MCF 10A (cell line): Measurements from ENCODE around the gene KCNH1. TPM values are rescaled to one million over a fixed set of nuclear protein-coding genes. Genes with fewer than 3 reads are reported as not detected.

Experiments used
- Bru-seq: library from RNA; stranded (reverse); fragments of 400-500 nt; gene quantifications from one replicate; lab custom pipeline; 2021; lab: Mats Ljungman, UMichigan
- BruChase-seq, 2 experiments: library from RNA; stranded (reverse); fragments of 400-500 nt; gene quantifications; one replicate each; lab custom pipeline; 2021; lab: Mats Ljungman, UMichigan
- BruUV-seq: library from RNA; stranded (reverse); fragments of 400-500 nt; replicated peaks from 2 replicates; lab custom pipeline; 2021; lab: Mats Ljungman, UMichigan
- CTCF ChIA-PET: fragments of 300-600 bp; sonication (Branson Sonifier 250); formaldehyde crosslinking; extraction: SDS; loops from one replicate; lab custom pipeline; 2021; ENCODE audit warnings: antibody characterized with exemption, inconsistent platforms; lab: Yijun Ruan, JAX
- POLR2A ChIA-PET: fragments of 300-600, 350-650 bp; sonication (Branson Sonifier 250); formaldehyde crosslinking; extraction: SDS; loops from one replicate; lab custom pipeline; 2020; ENCODE audit warnings: antibody characterized with exemption, inconsistent platforms; lab: Yijun Ruan, JAX
- DNase-seq: peaks from one replicate; pipeline ENCODE4 v3.0.0-alpha.2; 2018; ENCODE audit not compliant: unreplicated experiment
- H3K27ac Mint-ChIP-seq: one replicate; pipeline ENCODE4 v1.8.0; 2022; ENCODE audit warnings: mild to moderate bottlenecking, low read depth, mixed read lengths; ENCODE audit not compliant: unreplicated experiment
- H3K27me3 Mint-ChIP-seq: one replicate; pipeline ENCODE4 v1.8.0; 2022; ENCODE audit warnings: mixed read lengths; ENCODE audit not compliant: insufficient read depth, unreplicated experiment
- H3K36me3 Mint-ChIP-seq: one replicate; pipeline ENCODE4 v1.8.0; 2022; ENCODE audit warnings: mild to moderate bottlenecking, moderate library complexity, mixed read lengths; ENCODE audit not compliant: insufficient read depth, unreplicated experiment
- H3K4me1 Mint-ChIP-seq: one replicate; pipeline ENCODE4 v1.8.0; 2022; ENCODE audit warnings: mixed read lengths; ENCODE audit not compliant: insufficient read depth, unreplicated experiment
- H3K4me3 Mint-ChIP-seq: one replicate; pipeline ENCODE4 v1.8.0; 2022; ENCODE audit warnings: mild to moderate bottlenecking, moderate library complexity, mixed read lengths; ENCODE audit not compliant: unreplicated experiment
- H3K9me3 Mint-ChIP-seq: one replicate; pipeline ENCODE4 v1.8.0; 2022; ENCODE audit warnings: mixed read lengths; ENCODE audit not compliant: unreplicated experiment
- CTCF ChIP-seq: fragments of 200-600 bp; IDR thresholded peaks from one replicate; pipeline ENCODE4 v1.8.0; 2022; ENCODE audit warnings: antibody characterized with exemption, mild to moderate bottlenecking; ENCODE audit not compliant: unreplicated experiment
- intact Hi-C: fragments of 100-400 bp; cut with micrococcal nuclease; formaldehyde crosslinking; loops from 2 replicates; pipeline ENCODE4 v1.14.1; 2022
- long read RNA-seq: library from polyadenylated mRNA; stranded (forward); transcript quantifications from one replicate; pipeline ENCODE4 v2.0.0, GENCODE V29; 2022
- total RNA-seq: library from RNA; stranded (reverse); gene quantifications from 2 replicates; pipeline ENCODE4 v1.2.3, GENCODE V29; 2022

Gene KCNH1
- total RNA-seq (0.17 and 0.19 TPM in 2 replicates), Bru-seq, nascent RNA (percentile 13 among the genes with signal in this experiment), BruChase-seq, experiment 1, labeled RNA remaining after a 6-hour chase (percentile 7 among the genes with signal in this experiment), BruChase-seq, experiment 2, labeled RNA remaining after a 2-hour chase (percentile 10 among the genes with signal in this experiment)
- long read RNA-seq, partial matches to known transcripts, result 0 of 1 reads
- long read RNA-seq, other reads (novel, unspliced or antisense), result 1 of 1 reads

- Mint-ChIP-seq H3K27ac (no peak within 1 kb of the TSS), H3K4me1 (no peaks in the 10 kb centered on the region), H3K9me3 (no peaks in the 10 kb centered on the region), H3K36me3 (no peaks in the 10 kb centered on the region), H3K4me3 (peak within 1 kb of the TSS; percentile 43), H3K27me3 (peaks cover 55% of the 10 kb centered on the region)
- intact Hi-C loops, result loop anchor here (1.0 to 10.0 kb wide), 5 partner anchors 183 to 989 kb away; no protein-coding TSS in a partner anchor
- ChIA-PET CTCF (interaction anchor here (0.6 to 12.1 kb wide), 68 partner anchors 10 to 1417 kb away, joined by 3 to 365 read pairs (median 4); no protein-coding TSS in a partner anchor), POLR2A (interaction anchor here (1.1 kb wide), 1 partner anchor 10 kb away, joined by 4 read pairs; no protein-coding TSS in a partner anchor)
- peak; percentile 100 for TF ChIP-seq CTCF
- no TSS peak for BruUV-seq
- peak; percentile 81 for DNase-seq
Observed at GRCh38 chr1:211133836-211134669, at the start of gene KCNH1. KCNH1 (minus strand) TSS chr1:211134148; CDS start chr1:211133945, 203 bp downstream.

GRCh38 chr1:211182746-211183145 lies 48.8 kb upstream of the KCNH1 start:
- no peak overlapping the region for H3K27ac Mint-ChIP-seq

GRCh38 chr1:211174375-211174774 lies 40.4 kb upstream of the KCNH1 start:
- ChIA-PET CTCF (interaction anchor here (0.6 to 1.1 kb wide), 3 partner anchors 10 to 293 kb away, joined by 3 to 4 read pairs (median 3); no protein-coding TSS in a partner anchor), POLR2A (interaction anchor here (1.7 to 3.2 kb wide), 2 partner anchors 83 to 86 kb away, joined by 8 to 9 read pairs; no protein-coding TSS in a partner anchor)
- Mint-ChIP-seq H3K4me3 (no peak overlapping the region), H3K27me3 (no peaks in the 10 kb centered on the region), H3K27ac (no peak overlapping the region), H3K9me3 (peaks cover 14% of the 10 kb centered on the region), H3K36me3 (no peaks in the 10 kb centered on the region), H3K4me1 (peaks cover 12% of the 10 kb centered on the region)
- no TSS peak for BruUV-seq
- peak; percentile 79 for DNase-seq
- intact Hi-C loops, result no loop called here
- no peak for TF ChIP-seq CTCF

More at GRCh38 chr1:211182746-211183145, 48.8 kb upstream of the KCNH1 start:
- Mint-ChIP-seq H3K36me3 (no peaks in the 10 kb centered on the region), H3K4me3 (no peak overlapping the region), H3K27me3 (no peaks in the 10 kb centered on the region), H3K9me3 (no peaks in the 10 kb centered on the region), H3K4me1 (no peaks in the 10 kb centered on the region)
- no TSS peak for BruUV-seq
- POLR2A ChIA-PET, result interaction anchor here (0.5 kb wide), 1 partner anchor 57 kb away, joined by 3 read pairs; no protein-coding TSS in a partner anchor
- DNase-seq, result no peak
- intact Hi-C loops, result no loop called here
- no peak for TF ChIP-seq CTCF
- CTCF ChIA-PET, result interaction anchor here (0.7 to 1.4 kb wide), 2 partner anchors 47 to 59 kb away, joined by 3 to 4 read pairs; no protein-coding TSS in a partner anchor
